Fibroblast of lung (primary cell): ENCODE results near the gene ZNF512.

Experiments
- CTCF ChIP-seq, 2 donors: IDR thresholded peaks in 1 of 2; conservative IDR thresholded peaks in 1 of 2; 1 replicate in 1 of 2; 2 replicates in 1 of 2; pipeline ENCODE4 v1.5.1; 2011 to 2012; ENCODE audit warnings: low read length in 2 of 2, control low read depth in 1 of 2, inconsistent platforms in 1 of 2, low read depth in 1 of 2, mild to moderate bottlenecking in 1 of 2
- EZH2 ChIP-seq: IDR thresholded peaks from 2 replicates; pipeline ENCODE4 v1.5.1; 2012; ENCODE audit warnings: low read length, control low read depth, mild to moderate bottlenecking; ENCODE audit errors: missing control alignments

GRCh38 chr2:27624943-27625342, 42.1 kb downstream of the ZNF512 start:
- TF ChIP-seq CTCF (conservative IDR thresholded peaks at IDR 0.05 in 1 of 2, IDR thresholded peaks at IDR 0.05 in 1 of 2; ENCODE audit: low read depth in 1 of 2, low read length in 2 of 2) (no peak), EZH2 (no peak)
